GM19463 (cell line): ENCODE data around the gene ATF7.

Experiments
- ATAC-seq: cut with Tn5 transposase; IDR thresholded peaks from one replicate; pipeline ENCODE4 v1.9.1; 2021; ENCODE audit warnings: mild to moderate bottlenecking, moderate library complexity; ENCODE audit not compliant: unreplicated experiment

Gene ATF7

DNA sequence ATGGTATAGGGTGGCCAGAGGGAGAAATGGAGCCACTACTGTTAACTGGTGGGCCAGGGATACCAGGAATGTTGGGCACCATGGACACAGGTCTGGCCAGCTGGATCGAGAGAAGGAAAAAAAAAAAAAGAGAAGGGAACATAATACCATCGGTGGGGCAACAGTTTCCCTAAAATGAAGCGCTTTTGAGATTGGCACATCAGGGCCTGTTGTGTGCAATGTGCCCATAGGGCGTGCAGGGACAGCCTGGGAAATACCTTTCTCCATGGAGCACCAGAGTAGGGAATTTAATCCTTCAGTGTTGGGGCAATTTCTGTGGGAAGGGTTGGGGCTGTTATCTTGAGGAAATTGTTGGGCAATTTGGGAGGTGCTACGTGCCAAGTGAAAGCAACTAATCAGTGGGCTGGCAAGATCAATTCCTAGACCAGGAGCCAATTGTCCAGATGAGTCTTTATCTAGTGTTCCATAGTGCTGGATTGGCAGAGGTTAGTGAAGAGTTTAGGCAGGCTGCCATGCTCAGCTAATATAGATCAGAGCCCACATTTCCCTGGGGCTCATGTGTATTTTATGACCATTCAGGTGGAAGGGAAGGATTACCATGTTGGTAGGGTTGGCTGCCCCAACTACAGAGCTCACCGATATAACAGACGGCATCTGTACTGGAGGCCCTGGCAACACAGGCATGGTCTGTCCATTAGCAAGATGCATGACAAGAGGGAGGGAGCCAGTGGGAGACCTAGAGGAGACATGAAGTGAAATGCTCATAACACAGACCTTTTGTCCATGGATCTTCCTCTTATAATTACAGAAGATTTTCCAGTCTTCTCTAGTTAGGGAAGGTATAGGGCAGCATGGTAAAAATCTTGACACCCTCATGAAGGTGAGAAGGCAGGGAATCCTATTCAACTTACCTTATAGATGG is 93.4 kb downstream of the ATF7 start:
- ATAC-seq, result no peak

DNA sequence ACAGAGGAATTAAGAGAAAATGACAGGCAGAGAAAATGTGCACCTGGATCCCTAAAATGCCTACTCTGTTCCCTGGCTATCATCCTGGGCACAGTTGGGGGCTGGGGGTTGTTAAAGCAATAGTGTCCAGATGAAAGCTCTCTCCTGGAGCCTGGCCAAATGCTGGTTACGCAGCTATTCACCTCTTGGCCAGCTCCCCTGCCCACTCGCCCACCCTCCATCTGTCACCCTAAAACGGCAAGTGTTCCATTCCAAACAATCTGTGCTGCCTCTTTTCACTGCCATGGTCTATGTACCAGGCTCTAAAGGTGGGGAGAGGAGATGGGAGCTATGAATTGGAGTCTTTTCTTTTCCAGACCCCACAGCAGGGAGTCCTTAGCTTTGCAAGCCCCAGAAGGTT is 94.2 kb downstream of the ATF7 start:
- ATAC-seq, result no peak

DNA sequence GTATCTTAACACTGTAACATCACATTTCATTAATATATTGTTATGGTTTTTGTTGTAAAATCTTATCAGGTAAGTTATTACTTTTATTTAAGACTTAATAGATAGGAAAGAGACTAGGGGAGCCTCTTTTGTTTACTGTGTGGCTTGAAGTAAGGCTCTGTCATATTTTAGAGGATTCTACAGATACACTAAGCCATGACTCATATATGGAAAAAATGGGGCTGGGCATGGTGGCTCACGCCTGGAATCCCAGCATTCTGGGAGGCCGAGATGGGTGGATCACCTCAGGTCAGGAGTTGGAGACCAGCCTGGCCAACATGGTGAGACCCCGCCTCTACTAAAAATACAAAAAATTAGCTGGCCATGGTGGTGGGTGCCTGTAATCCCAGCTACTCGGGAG is 95.3 kb downstream of the ATF7 start:
- ATAC-seq, result no peak

DNA sequence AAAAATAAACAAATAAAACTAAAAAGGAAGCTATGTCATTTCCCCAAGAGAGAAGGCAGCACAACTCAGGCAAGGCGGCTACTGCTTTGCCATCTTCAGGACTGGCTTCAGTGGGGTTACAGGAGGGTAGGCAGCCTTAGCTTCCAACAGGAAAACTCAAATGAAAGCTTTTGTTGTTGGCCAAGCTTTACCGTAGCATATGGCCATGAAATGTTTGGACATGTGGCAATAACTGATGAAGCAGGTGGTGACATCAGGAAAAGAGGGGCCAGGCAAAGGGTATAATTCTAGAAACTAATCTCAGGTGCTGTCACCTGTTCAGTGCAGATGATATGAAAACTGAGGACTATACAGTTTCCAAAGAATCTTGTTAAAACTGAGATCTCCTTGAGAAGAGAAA is 96.1 kb downstream of the ATF7 start:
- ATAC-seq, result no peak

DNA sequence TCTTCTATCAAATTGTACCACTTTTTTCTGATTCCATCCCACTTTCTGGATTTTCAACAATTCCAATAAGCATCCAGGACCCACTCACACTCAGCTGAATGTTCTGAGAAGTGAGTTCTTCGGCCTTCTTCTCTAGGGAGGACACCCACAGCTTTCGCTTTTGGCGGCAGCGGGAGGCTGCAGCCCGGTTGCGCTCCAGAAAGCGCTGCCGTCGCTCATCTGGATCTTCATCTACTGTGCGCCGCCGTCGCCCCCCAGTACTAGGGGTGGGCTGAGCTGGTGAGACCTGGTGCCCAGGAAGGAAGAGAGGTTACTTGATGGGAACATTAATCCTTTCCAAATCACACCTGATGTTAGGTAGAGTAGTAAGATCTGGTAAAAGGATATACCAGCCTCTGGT is 101.7 kb downstream of the ATF7 start:
- no peak for ATAC-seq

DNA sequence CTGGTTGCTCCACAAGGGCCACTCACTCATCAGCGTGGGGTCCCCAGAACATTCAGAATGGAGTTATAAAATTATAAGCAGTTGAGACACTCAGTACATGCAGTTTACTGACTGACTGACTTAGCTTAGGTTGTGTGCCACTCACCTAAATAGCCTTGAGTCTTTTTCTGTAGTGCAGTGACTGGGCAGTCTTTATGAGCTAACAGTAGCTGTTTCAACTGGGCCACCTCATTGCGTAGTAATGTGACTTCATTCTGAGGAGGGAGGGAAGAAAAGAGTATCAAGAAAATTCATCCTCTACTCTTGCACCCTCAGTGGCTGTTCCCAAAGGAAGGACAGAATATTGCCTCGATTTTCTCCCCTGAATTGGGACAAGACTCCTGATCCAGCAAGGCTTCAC is 103.1 kb downstream of the ATF7 start:
- ATAC-seq, result no peak

DNA sequence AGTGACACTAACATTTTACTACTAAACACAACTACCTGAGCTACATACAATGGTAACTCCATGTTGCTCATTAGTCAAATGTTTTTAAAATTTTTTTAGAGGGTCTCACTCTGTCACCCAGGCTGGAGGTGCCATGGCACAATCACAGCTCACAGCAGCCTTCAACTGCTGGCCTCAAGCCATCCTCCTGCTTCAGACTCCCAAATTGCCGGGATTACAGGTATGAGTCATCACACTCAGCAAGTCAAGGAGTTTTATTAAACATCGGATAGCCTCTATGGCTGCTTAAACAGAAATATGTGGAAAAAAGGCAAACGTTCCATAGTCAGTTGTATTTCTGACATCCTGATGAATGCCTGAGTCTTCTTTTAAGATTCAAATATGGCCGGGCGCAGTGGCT is 107.8 kb downstream of the ATF7 start:
- no peak for ATAC-seq

DNA sequence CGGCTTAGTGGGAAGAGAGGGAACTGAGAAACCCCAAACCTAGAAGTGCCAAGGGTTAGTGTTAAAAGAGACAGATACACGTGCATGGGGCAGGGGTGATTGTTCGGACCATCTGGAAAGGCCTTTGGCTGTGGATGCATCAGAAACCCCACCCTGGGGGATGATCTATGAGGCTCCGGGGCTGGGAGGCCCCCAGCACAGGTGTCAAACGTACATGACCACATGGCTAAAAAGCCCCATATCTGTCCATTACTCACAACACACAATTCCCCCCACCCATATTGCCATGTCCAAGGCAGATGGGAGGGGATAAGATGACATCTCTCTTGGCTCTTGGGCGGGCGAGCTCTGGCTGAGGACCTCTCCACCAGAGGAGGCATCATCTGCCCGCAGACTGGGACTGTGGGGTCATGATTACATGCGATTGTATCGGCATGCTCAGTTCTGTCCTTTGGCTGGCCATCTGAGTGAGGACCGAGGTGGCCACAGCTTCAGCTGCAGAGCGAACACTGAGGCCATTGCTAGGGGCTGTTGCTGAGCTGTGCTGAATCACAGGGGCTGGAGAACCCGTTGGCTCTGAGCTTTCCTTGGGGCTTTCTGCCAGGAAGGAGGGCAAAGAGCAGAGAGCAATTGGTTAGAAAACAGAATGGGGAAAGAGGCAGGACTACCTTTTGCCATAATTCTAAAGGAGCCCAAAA is 109.3 kb downstream of the ATF7 start:
- no peak for ATAC-seq

DNA sequence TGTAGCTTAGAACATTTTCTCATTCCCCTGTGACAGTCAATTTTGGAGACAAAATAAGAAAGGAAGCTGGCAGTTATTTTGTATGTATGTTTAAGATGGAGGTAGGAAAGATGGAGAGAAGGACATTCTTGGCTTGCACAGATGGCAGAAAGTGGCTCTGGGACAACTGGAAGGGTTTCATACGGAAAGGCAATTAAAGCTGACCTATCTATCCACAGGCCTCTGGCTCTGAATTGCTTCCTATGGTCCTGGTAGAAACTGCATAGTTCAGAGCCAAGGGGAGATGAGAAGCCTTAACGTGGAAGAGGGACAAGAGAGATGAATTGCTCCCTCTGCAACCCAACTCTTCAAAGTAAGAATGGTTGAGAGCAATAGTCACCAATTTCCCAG is 110.9 kb downstream of the ATF7 start:
- no peak for ATAC-seq

DNA sequence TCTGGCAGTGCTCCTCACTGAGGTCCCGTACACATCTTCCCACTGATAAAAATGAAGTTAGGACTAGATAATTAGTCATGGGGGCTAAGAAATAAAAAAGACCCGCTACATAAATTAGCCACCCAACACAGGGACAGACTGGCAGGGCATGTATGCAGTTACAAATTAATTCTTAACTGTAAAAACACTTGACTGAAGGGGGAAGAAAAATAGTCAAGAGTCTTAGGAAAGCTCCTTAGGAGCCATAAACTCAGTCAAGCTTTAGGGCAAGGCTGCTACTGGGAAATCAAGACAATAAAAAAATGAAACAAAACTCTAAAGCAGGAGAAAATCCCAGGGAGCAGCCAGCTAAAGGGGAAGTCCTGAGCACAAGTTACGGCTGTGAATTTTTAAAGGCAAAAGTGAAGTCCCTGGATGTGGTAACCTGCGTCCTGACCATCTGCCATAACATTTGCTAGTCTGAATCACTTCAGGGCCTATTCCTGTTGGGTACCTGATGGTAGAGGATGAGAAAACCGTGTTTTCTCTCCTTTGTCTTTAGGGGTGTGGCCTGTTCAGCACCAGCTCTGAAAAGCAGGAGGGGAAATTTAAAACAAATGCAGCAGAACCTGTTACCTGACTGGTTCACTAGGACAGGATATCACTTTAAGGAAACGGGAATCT is 111.4 kb downstream of the ATF7 start:
- no peak for ATAC-seq

DNA sequence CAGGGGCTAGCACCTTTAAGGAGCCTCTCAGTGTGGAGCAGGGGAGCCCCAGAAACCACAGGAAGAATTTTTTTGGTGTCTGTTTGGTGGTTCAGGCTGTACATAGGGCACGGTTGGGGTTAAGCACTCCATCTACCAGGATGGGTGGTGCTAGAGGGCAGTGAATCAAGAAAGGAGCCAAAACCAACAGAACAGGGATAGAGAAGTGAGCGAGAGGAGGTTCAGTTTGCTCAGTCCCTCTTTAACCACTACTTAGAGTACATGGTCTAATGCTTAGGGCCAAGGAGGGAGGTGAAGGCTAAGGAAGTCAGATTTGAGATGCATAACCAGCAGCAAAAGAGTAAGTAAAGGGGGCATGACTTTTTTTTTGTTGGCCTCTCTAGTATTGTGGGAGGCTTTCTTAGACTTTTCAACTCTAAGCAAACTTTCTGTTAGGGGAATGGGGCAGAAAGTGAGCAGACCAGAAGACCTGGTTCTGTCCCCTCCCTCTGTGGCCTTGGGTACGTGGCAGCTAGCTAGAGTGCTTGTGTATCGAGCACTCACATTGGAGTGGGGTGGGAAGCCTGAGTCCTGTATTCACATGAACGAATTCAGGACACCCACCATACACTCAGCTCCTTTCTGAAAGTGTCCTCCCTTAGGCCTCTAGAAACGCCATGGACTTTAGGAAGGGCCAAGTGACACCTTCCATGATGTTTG is 112.3 kb downstream of the ATF7 start:
- ATAC-seq, result no peak

DNA sequence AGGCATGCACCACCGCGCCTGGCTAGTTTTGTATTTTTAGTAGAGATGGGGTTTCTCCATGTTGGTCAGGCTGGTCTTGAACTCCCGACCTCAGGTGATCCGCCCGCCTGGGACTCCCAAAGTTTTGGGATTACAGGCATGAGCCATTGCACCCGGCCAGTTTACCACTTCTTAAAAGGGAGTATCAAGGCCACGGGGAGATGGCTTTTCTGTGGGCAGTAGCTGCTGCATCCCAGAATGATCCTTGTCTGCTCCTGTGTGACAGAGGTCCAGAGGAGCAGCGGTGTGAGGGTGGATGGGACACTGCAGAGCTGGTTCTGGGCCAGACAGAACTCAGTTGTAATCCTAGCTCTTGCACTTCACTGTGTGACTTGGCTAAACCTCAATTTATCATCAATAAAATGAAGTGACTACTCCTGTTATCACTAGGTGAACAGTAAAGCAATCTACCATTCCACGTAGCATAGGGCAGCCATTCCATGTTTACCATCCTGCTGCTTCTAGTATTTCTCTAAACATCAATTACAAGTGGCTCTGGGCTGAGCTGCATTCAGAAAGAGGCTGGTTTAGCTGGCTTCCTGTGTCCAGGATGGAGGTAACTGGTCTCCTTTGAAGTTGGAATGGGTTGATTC is 115.9 kb downstream of the ATF7 start:
- ATAC-seq, result no peak

DNA sequence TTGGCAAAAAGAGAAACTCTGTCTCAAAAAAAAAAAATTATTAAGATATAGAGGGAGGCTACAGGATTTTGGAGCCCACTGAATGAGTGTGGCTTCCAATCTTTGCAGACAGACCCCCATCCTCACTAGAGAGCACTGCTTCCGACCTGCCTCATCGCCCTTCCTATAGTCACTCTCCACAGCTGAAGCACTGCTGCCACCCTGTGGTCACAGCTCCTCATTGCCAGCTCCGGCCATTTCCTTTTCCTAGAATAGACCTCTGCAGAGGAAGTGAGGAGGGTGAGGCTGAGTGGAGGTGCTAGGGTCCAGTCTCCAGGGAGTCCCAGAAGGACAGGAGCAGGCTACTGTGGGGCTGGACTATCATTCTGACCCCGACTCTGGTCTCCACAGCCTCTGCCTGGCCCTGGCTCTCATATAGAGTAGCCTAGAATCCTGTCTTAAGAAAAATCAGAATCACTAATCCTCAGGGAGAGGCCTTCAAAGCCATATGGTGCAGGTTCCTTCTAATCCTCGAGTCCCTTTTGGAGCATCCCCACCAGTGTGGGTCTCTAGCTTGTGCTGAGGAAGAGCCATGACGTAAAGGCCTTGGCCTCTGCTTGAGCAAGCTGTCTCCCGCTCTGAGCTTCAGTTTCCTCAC is 117.5 kb downstream of the ATF7 start:
- peak; percentile 96 for ATAC-seq

DNA sequence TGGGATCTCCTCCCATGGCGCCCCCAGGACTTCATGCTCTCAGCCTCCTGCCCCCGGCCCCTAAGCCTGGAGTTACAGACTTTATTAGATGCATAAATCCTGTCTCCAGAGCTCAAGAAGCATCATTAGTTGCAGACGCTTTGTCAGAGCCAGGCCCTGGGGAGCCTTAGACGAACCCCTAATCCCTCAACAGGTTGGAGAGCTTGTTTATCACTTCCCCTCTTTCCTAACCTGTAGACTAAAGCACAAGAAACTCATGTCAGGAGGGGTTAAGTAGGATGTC is 118.6 kb downstream of the ATF7 start:
- ATAC-seq, result no peak

DNA sequence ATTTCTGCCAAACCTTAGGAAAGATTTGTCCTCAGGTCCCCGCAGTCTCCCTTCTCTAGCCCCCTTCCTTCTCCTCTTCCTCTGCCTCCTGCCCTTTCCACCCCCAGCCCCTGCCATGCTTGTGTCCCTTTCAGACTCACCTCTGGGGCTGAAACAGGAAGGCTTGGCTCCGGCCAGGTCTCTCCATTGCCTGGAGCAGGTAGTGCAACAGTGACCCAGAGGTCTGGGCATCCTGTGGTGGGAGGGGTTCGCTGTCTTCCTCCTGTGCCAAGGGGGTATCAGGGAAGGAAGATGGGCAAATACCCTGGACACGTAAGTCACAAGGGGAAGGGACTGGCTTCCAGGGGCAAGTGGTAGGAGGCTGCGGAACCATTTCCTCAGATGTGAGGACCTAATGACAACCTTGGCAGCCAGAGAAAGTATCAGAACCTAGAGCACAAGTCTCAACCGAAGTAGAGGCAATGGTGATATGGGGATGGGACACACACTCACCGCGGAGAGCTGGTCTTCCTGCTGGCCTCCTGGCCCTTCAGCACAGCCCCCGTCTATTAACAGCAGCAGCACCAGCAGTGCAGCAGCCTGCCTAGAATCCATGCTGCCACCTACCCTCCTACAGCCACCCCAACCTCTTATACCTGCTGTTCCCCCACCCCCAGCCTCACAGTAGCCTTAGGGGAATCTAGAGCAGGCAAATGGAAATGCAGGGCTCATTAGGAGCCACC is 119.1 kb downstream of the ATF7 start, which contains the start of gene NPFF:
TSS of gene NPFF (minus strand) at position 604 of the 722 bp plus-strand sequence. CDS start at position 594, 10 bp downstream.
- ATAC-seq, result no peak

DNA sequence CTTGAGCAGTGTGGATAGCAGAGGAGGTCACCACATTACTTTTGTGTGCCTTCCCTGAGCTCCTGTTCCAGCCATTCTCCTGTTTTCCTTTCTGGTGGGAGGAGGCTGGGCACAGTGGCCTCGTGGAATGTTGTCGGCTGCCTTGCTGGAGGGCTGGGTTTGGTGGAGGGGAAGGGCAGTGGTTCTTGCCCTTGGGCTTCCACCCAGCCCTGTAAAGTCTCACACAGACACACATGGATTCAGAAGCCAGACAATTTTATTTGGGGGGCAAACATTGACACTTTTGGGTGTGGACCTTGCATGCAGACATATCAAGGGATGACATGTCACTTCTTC is 119.8 kb downstream of the ATF7 start:
- no peak for ATAC-seq

DNA sequence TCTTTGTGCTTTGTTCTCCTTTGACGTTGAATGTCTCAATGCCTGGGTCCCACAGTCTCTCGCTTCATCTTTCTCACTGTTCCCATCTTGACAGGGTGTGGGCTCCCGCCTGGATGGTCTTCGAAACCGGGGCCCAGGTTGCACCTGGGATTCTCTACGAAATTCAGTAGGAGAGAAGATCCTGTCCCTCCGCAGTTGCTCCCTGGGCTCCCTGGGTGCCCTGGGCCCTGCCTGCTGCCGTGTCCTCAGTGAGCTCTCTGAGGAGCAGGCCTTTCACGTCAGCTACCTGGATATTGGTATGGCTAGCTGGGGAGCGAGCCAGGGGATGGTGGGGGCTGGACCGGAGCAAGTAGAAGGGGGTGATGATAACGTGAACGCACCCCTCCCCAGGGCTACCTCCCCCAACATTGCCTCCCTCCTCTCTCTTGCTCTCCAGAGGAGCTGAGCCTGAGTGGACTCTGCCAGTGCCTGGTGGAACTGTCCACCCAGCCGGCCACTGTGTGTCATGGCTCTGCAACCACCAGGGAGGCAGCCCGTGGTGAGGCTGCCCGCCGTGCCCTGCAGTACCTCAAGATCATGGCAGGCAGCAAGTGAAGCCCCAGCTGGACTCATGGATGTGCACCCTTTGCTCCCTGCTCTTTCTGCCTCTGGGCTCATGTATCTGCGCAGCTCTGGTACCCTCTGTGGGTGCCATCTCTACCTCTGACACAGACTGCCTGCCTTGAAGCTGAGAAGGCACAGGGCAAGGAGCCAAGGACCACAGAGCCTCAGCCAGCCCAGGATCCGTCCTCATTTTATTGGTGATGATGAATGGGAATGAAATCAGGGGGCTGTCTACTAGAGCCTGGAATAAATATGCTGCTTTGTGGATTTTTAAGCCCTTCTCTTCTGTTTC is 120.4 kb downstream of the ATF7 start:
- no peak for ATAC-seq

DNA sequence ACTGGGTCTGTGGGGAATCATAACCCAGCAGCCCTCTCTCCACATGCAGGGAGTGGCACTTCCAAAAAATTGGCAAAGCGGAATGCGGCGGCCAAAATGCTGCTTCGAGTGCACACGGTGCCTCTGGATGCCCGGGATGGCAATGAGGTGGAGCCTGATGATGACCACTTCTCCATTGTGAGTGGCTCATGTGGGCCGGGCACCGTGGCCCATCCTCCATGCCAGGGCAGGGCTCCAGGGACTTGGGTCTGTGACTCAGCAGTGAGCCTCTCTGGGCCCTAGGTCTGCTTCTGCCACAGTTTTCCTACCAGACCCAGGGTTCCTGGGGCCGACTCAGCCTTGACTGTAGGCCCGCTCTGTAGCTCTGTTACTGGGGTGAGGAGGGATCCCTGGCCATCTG is 121.1 kb downstream of the ATF7 start:
- ATAC-seq, result no peak
